ENCODE measurements around the gene ELL2. TPM values are rescaled to one million over a fixed set of nuclear protein-coding genes. Genes with fewer than 3 reads are reported as not detected.

ELL2 gene
- total RNA-seq, 1 donor from 2014 or later, result 14.2 TPM

DNA sequence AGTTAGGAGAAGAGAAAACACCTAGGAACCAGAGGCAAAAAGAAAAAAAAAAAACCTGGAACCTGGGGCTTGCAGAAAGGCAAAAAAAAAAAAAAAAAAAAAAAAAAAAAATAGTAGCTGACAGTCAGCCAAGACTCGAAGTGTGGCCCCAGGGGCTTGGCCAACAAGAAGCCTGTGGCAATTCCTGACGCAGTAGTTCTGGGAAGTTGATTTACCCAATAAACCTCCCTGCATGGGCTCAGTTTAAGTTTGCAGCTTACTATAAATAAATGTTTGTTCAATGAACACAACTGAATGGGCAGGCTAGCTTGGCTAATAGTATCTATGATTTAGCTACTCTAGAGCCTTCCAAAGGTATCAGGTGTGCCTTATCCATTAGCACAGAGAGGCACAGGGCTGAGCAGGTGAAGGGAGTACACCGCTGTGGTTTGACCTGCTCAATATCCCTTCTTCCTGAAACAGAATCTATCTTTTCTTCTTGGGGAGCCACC is 117.9 kb downstream of the ELL2 start:
- no peaks in the 10 kb centered on the region for H4K20me1 ChIP-seq (ENCODE audit: low read depth)
- H3K36me3 ChIP-seq, result no peaks in the 10 kb centered on the region
- no peak overlapping the region for H3K4me2 ChIP-seq
- no peak overlapping the region for H3K4me3 ChIP-seq
- no peak overlapping the region for H3K27ac Mint-ChIP-seq
- H3K9me3 Mint-ChIP-seq, result no peaks in the 10 kb centered on the region
- H3K4me1 ChIP-seq, result no peaks in the 10 kb centered on the region
- H3K36me3 Mint-ChIP-seq, result no peaks in the 10 kb centered on the region
- no peak overlapping the region for H2AFZ ChIP-seq (replicated peaks)
- H3K27ac ChIP-seq, result no peak overlapping the region
- no peaks in the 10 kb centered on the region for H3K4me1 Mint-ChIP-seq
- DNase-seq (ENCODE audit: low spot score), result no peak
- no peak overlapping the region for H3K4me3 Mint-ChIP-seq
- no peaks in the 10 kb centered on the region for H3F3A ChIP-seq (ENCODE audit: low read depth)
- no peaks in the 10 kb centered on the region for H3K79me2 ChIP-seq (ENCODE audit: low read depth)
- peaks cover 4% of the 10 kb centered on the region for H3K27me3 Mint-ChIP-seq (ENCODE audit: insufficient read depth, low read depth)
- no peaks in the 10 kb centered on the region for H3K9me3 ChIP-seq (ENCODE audit: low read depth)
- H3K27me3 ChIP-seq, result no peaks in the 10 kb centered on the region
- TF ChIP-seq EZH2phosphoT487 (IDR thresholded peaks at IDR 0.05), result no peak
- H3K9ac ChIP-seq, result no peak overlapping the region

DNA sequence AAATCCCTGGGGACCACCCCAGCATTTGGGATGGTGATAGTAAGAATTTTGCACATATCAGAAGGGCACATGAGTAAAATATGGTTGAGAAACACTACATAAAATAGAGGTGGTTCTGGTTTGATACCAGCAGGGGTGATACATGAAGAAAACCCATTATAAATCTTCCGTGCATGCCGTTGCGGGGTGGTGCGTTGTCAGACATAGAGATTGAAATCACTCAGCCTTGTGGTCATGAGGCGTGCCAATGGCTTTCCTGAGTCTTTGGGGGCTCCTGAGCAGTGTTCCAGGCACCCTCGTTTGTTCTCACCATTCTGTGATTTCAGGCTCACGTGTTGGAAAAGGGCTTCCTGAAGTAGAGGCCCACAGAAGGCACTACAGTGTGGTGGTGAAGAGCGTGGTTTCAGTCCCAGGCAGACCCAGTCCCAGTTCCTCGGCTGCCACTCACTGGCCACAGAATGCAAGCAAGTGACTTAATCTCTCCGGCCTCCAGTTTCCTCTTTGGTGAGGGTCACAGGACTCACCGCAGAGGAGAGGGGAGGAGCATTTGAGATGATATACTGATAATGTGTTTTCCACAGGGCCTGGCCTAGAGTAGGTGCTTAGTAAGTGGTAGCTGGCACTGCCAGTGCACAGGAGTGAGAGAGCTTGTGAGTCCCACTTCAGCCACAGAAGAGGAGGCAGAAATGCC is 118.7 kb downstream of the ELL2 start:
- H3K4me3 Mint-ChIP-seq, result no peak overlapping the region
- peaks cover 7% of the 10 kb centered on the region for H3K27me3 Mint-ChIP-seq (ENCODE audit: insufficient read depth, low read depth)
- no peak overlapping the region for H3K27ac ChIP-seq
- H3K4me1 ChIP-seq, result no peaks in the 10 kb centered on the region
- no peaks in the 10 kb centered on the region for H3K9me3 Mint-ChIP-seq
- H3K4me2 ChIP-seq, result no peak overlapping the region
- no peak overlapping the region for H3K9ac ChIP-seq
- peak; percentile 38 for DNase-seq (ENCODE audit: low spot score)
- H3F3A ChIP-seq (ENCODE audit: low read depth), result no peaks in the 10 kb centered on the region
- H3K4me3 ChIP-seq, result no peak overlapping the region
- H3K79me2 ChIP-seq (ENCODE audit: low read depth), result no peaks in the 10 kb centered on the region
- H2AFZ ChIP-seq (replicated peaks), result no peak overlapping the region
- no peaks in the 10 kb centered on the region for H3K36me3 Mint-ChIP-seq
- H3K9me3 ChIP-seq (ENCODE audit: low read depth), result no peaks in the 10 kb centered on the region
- H4K20me1 ChIP-seq (ENCODE audit: low read depth), result no peaks in the 10 kb centered on the region
- TF ChIP-seq EZH2 (IDR thresholded peaks at IDR 0.05), result no peak
- no peak for TF ChIP-seq EZH2phosphoT487 (IDR thresholded peaks at IDR 0.05)
- TF ChIP-seq, protein P1, sequence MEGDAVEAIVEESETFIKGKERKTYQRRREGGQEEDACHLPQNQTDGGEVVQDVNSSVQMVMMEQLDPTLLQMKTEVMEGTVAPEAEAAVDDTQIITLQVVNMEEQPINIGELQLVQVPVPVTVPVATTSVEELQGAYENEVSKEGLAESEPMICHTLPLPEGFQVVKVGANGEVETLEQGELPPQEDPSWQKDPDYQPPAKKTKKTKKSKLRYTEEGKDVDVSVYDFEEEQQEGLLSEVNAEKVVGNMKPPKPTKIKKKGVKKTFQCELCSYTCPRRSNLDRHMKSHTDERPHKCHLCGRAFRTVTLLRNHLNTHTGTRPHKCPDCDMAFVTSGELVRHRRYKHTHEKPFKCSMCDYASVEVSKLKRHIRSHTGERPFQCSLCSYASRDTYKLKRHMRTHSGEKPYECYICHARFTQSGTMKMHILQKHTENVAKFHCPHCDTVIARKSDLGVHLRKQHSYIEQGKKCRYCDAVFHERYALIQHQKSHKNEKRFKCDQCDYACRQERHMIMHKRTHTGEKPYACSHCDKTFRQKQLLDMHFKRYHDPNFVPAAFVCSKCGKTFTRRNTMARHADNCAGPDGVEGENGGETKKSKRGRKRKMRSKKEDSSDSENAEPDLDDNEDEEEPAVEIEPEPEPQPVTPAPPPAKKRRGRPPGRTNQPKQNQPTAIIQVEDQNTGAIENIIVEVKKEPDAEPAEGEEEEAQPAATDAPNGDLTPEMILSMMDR (IDR thresholded peaks at IDR 0.05), result no peak
- H3K36me3 ChIP-seq, result no peaks in the 10 kb centered on the region
- H3K27me3 ChIP-seq, result no peaks in the 10 kb centered on the region
- no peak overlapping the region for H3K27ac Mint-ChIP-seq
- no peaks in the 10 kb centered on the region for H3K4me1 Mint-ChIP-seq

DNA sequence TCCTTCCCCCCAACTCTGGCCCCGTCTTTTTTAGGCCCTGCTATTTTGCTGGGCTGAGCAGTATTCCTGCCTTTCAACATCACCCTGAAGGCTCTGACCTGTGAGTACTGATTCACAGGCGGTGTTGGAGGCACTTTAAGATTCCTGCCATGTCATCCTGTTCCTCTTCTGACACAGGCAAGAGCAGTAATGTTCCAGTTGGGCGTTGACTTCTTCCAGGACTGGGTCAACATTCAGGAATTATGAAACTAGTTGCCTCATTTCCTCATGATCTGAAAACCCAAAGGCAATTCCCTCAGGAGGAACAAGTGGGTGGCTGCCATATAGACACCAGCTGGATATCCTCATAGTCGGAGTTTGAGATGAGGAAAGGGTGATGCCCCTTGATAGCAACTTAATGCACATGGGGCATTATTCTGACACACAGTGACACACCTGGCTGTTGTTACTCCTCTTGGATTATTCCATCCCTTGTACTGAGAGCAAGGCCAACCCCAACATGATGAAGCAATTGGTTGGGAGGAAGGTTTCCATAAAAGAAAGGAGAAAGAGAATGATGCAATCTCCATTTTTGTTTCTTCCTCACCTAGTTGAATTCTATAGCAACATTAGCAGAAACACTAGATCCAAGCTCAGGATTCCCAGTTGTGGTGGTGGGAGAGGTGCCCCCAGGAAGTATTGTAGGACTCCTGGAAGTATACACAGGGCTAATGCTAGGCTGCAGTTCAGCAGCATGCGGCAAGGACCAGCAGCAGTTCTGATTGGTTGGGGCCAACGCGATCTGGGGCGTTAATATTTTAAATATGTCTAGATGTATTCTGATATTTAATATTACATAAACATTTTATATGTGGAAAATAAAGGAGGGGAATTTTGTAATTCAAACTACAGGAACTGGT is 119.5 kb downstream of the ELL2 start:
- H3K9me3 Mint-ChIP-seq, result no peaks in the 10 kb centered on the region
- DNase-seq (ENCODE audit: low spot score), result no peak
- no peaks in the 10 kb centered on the region for H3K4me1 ChIP-seq
- H3K36me3 ChIP-seq, result no peaks in the 10 kb centered on the region
- H3K4me2 ChIP-seq, result no peak overlapping the region
- no peak overlapping the region for H3K4me3 Mint-ChIP-seq
- H3K79me2 ChIP-seq (ENCODE audit: low read depth), result no peaks in the 10 kb centered on the region
- TF ChIP-seq EZH2phosphoT487 (IDR thresholded peaks at IDR 0.05) (no peak), EZH2 (IDR thresholded peaks at IDR 0.05) (no peak)
- TF ChIP-seq, protein P1 (IDR thresholded peaks at IDR 0.05), result no peak
- no peaks in the 10 kb centered on the region for H3K9me3 ChIP-seq (ENCODE audit: low read depth)
- no peaks in the 10 kb centered on the region for H3K4me1 Mint-ChIP-seq
- no peak overlapping the region for H3K27ac Mint-ChIP-seq
- no peaks in the 10 kb centered on the region for H3K27me3 ChIP-seq
- H4K20me1 ChIP-seq (ENCODE audit: low read depth), result no peaks in the 10 kb centered on the region
- H3K4me3 ChIP-seq, result no peak overlapping the region
- no peak overlapping the region for H3K9ac ChIP-seq
- H3K36me3 Mint-ChIP-seq, result no peaks in the 10 kb centered on the region
- H3F3A ChIP-seq (ENCODE audit: low read depth), result no peaks in the 10 kb centered on the region
- no peak overlapping the region for H2AFZ ChIP-seq (replicated peaks)
- peaks cover 7% of the 10 kb centered on the region for H3K27me3 Mint-ChIP-seq (ENCODE audit: insufficient read depth, low read depth)
- H3K27ac ChIP-seq, result no peak overlapping the region

All from neural progenitor cell (in vitro differentiated cells).